Measurements from ENCODE around the gene TEX9. TPM values are rescaled to one million over a fixed set of nuclear protein-coding genes. Genes with fewer than 3 reads are reported as not detected.
A peak's percentile ranks its signal among the peaks of the same experiment; 100 is the strongest.

Gene TEX9
- polyA plus RNA-seq, 1 experiment, result 2.0 TPM

DNA sequence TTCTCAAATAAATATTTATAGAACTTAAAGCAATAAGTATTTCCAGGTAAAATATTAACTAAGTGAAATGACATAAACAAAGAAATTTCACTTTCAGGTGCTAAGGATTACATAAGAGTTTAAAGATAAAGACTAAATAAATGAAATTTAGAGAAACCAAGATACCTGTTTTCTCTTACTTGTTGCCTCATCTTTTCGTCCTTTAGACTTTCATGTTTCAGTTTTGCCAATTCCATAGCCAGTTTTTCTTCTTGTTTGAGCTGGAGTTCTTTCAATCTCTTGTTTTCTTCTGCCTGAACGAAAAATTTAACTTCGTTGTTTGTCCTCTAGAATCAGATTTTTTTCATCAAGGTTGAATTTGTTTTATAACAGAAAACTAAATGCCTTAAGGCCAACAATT lies 91.0 kb downstream of the TEX9 start:
- H3K9me3 ChIP-seq (ENCODE audit: control insufficient read depth, insufficient read depth, low read length), result no peaks in the 10 kb centered on the region
- no peak for DNase-seq (ENCODE audit: low read depth, low spot score)
- CTCF ChIA-PET, result no interaction called here
- H3K27me3 ChIP-seq (ENCODE audit: control insufficient read depth, insufficient read depth, low read length), result no peaks in the 10 kb centered on the region
- POLR2A ChIA-PET, result no interaction called here
- no peak overlapping the region for H3K27ac ChIP-seq (ENCODE audit: low read depth, low read length)
- TF ChIP-seq, protein P1, sequence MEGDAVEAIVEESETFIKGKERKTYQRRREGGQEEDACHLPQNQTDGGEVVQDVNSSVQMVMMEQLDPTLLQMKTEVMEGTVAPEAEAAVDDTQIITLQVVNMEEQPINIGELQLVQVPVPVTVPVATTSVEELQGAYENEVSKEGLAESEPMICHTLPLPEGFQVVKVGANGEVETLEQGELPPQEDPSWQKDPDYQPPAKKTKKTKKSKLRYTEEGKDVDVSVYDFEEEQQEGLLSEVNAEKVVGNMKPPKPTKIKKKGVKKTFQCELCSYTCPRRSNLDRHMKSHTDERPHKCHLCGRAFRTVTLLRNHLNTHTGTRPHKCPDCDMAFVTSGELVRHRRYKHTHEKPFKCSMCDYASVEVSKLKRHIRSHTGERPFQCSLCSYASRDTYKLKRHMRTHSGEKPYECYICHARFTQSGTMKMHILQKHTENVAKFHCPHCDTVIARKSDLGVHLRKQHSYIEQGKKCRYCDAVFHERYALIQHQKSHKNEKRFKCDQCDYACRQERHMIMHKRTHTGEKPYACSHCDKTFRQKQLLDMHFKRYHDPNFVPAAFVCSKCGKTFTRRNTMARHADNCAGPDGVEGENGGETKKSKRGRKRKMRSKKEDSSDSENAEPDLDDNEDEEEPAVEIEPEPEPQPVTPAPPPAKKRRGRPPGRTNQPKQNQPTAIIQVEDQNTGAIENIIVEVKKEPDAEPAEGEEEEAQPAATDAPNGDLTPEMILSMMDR (IDR thresholded peaks at IDR 0.05; ENCODE audit: low read depth, low read length), result no peak
- H3K4me3 ChIP-seq (ENCODE audit: low read depth, low read length), result no peak overlapping the region

DNA sequence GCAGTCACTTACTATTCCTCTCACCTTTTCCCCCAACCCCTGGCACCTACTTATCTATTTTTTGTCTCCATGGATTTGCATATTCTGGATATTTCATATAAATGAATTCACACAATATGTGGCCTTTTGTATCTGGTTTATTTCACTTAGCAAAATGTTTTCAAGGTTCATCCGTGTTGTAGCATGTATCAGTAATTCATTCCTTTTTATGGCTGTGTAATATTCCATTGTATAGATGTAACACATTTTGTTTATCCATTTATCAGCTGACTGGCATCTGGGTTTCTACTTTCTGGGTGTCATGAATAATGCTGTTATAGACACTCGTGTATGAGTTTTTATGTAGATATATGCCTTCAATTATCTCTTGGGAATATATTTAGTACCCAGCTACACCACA lies 93.9 kb downstream of the TEX9 start:
- ChIA-PET POLR2A (no interaction called here), CTCF (no interaction called here)
- no peaks in the 10 kb centered on the region for H3K27me3 ChIP-seq (ENCODE audit: control insufficient read depth, insufficient read depth, low read length)
- H3K9me3 ChIP-seq (ENCODE audit: control insufficient read depth, insufficient read depth, low read length), result no peaks in the 10 kb centered on the region
- no peak overlapping the region for H3K4me3 ChIP-seq (ENCODE audit: low read depth, low read length)
- no peak for DNase-seq (ENCODE audit: low read depth, low spot score)
- H3K27ac ChIP-seq (ENCODE audit: low read depth, low read length), result no peak overlapping the region
- TF ChIP-seq, protein P1 (IDR thresholded peaks at IDR 0.05; ENCODE audit: low read depth, low read length), result no peak

DNA sequence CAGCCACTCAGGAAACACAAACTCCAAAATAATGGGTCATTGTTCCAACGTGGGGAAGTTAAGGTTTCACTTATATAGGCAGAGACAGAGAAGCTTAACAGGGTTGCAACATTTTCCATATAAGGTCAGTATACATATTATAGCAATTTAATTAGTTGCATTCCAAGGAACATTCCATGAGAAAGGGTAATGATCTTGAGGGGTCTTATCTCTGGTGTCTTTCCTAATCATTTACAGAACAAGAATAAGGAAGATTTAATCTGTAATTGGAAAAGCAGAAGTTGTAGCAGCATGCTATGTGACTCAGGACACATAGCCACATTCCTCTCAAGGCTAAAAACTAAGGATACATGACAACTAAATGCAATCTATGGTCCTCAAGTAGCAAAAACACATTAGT lies 94.8 kb downstream of the TEX9 start:
- no peak for DNase-seq (ENCODE audit: low read depth, low spot score)
- no peaks in the 10 kb centered on the region; the same call in 1 of the 2 replicates for H3K9me3 ChIP-seq (ENCODE audit: control insufficient read depth, insufficient read depth, low read length)
- H3K4me3 ChIP-seq (ENCODE audit: low read depth, low read length), result no peak overlapping the region
- H3K27me3 ChIP-seq (ENCODE audit: control insufficient read depth, insufficient read depth, low read length), result no peaks in the 10 kb centered on the region
- POLR2A ChIA-PET, result interaction anchor here (0.5 kb wide), 1 partner anchor 573 kb away, joined by 4 read pairs; no protein-coding TSS in a partner anchor
- H3K27ac ChIP-seq (ENCODE audit: low read depth, low read length), result no peak overlapping the region
- CTCF ChIA-PET, result interaction anchor here (1.0 kb wide), 1 partner anchor 31 kb away, joined by 3 read pairs; no protein-coding TSS in a partner anchor
- TF ChIP-seq, protein P1 (IDR thresholded peaks at IDR 0.05; ENCODE audit: low read depth, low read length), result no peak

DNA sequence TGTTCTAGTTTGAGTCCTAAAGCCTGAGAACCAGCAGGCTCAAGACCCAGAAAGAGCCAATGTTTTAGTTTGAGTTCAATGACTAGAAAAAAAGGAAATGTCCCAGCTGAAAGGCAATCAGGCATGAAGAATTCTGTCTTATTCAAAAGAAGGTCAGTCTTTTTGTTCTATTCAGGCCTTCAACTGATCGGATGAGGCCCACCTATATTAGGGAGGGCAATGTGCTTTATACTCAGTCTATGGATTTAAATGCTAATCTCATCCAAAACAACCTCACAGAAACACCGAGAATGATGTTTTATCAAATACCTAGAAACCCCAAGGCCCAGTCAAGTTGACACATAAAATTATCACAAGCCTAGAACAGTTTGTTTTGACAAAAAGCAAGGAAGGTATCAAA lies 95.7 kb downstream of the TEX9 start:
- TF ChIP-seq, protein P1 (IDR thresholded peaks at IDR 0.05; ENCODE audit: low read depth, low read length), result no peak
- H3K4me3 ChIP-seq (ENCODE audit: low read depth, low read length), result no peak overlapping the region
- no peaks in the 10 kb centered on the region; the same call in 1 of the 2 replicates for H3K9me3 ChIP-seq (ENCODE audit: control insufficient read depth, insufficient read depth, low read length)
- no peaks in the 10 kb centered on the region for H3K27me3 ChIP-seq (ENCODE audit: control insufficient read depth, insufficient read depth, low read length)
- ChIA-PET POLR2A (interaction anchor here (0.5 kb wide), 1 partner anchor 574 kb away, joined by 4 read pairs; no protein-coding TSS in a partner anchor), CTCF (interaction anchor here (0.6 to 1.0 kb wide), 2 partner anchors 21 to 30 kb away, joined by 3 read pairs; no protein-coding TSS in a partner anchor)
- H3K27ac ChIP-seq (ENCODE audit: low read depth, low read length), result no peak overlapping the region
- no peak for DNase-seq (ENCODE audit: low read depth, low spot score)

DNA sequence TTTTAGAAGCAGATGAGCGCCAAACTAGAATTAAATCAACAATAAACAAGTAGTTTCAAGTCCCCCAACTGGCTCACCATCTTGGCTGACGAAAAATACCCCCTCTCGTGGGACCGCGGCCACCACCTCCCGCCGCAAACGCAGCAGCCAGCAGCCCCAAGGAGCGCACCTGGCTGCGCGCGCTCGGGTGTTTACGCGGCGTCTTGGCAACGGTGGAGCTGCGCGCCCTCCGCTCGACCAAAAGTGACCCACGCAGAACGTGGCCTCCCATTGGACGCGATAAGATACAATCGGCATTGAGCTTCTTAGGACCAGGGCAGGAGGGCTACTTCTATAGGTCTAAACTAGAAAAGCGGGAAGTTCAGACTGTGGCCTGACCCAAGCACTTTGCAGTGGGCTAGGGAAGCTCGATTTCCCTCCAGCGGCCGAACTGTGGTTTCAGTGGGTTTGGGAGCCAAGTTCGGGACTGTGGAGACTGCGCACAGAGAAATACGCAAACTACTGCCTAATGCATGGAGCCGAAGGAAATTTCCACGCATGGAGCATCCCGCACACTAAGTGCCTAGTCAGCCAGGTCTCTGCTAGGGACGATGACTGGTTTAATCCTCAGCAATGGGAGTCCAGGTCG lies 99.8 kb downstream of the TEX9 start, which contains the start of gene MNS1:
TSS of gene MNS1 (minus strand) at position 245 of the 628 bp plus-strand sequence. CDS start at position 80, 165 bp downstream.
- POLR2A ChIA-PET, result no interaction called here
- peak; percentile 81 for DNase-seq (ENCODE audit: low read depth, low spot score)
- CTCF ChIA-PET, result interaction anchor here (2.6 kb wide), 1 partner anchor 26 kb away, joined by 12 read pairs; no protein-coding TSS in a partner anchor
- H3K27ac ChIP-seq (ENCODE audit: low read depth, low read length), result no peak within 1 kb of the TSS
- no peaks in the 10 kb centered on the region for H3K27me3 ChIP-seq (ENCODE audit: control insufficient read depth, insufficient read depth, low read length)
- H3K4me3 ChIP-seq (ENCODE audit: low read depth, low read length), result peak within 1 kb of the TSS; percentile 59
- no peaks in the 10 kb centered on the region; the same call in 1 of the 2 replicates for H3K9me3 ChIP-seq (ENCODE audit: control insufficient read depth, insufficient read depth, low read length)
- TF ChIP-seq, protein P1 (IDR thresholded peaks at IDR 0.05; ENCODE audit: low read depth, low read length), result no peak
